SK-N-SH (cell line): ENCODE results near the gene NAA38. TPM values are rescaled to one million over a fixed set of nuclear protein-coding genes. Genes with fewer than 3 reads are reported as not detected.

ENCODE experiments used
- CTCF ChIA-PET: fragments of 300-600, 350-600 bp; formaldehyde crosslinking; extraction: SDS; loops from one replicate; lab custom pipeline; 2021; lab: Yijun Ruan, JAX
- POLR2A ChIA-PET: fragments of 350-600 bp; sonication (Branson Sonifier 250); formaldehyde crosslinking; extraction: SDS; loops from one replicate; lab custom pipeline; 2020; ENCODE audit warnings: antibody characterized with exemption, inconsistent platforms; lab: Yijun Ruan, JAX
- DNase-seq: peaks from one replicate; pipeline ENCODE4 v3.0.0; 2012
- H2AFZ ChIP-seq: fragments of 200-600 bp; sonication (generic); 2 replicates; pipeline ENCODE4 v1.8.1; 2016; ENCODE audit warnings: antibody characterized with exemption, mild to moderate bottlenecking, low read depth
- H3F3A ChIP-seq: fragments of 200-600 bp; sonication (generic); replicated peaks from 2 replicates; pipeline ENCODE3; 2016; ENCODE audit warnings: antibody characterized with exemption, mild to moderate bottlenecking; ENCODE audit not compliant: insufficient read depth
- H3K27ac ChIP-seq, 2 experiments: fragments of 200-500 bp in 1 of 2; fragments of 200-600 bp in 1 of 2; sonication (Bioruptor generic) in 1 of 2; sonication (generic), shearing (Covaris generic) in 1 of 2; 2 replicates each; pipeline versions ENCODE4 v1.5.1 to v1.6.1; 2014 to 2016; ENCODE audit warnings: low read depth in 2 of 2, inconsistent platforms in 1 of 2, low read length in 1 of 2, mild to moderate bottlenecking in 1 of 2, mixed read lengths in 1 of 2
- H3K27me3 ChIP-seq: fragments of 200-600 bp; sonication (generic), shearing (Covaris generic); 2 replicates; pipeline ENCODE4 v1.6.1; 2016; ENCODE audit warnings: mixed run types; ENCODE audit not compliant: insufficient read depth
- H3K36me3 ChIP-seq, 2 experiments: fragments of 200-500 bp in 1 of 2; fragments of 200-600 bp in 1 of 2; sonication (Bioruptor generic) in 1 of 2; sonication (generic) in 1 of 2; replicated peaks in 1 of 2; 2 replicates each; pipeline versions ENCODE3 to v1.5.1; 2014 to 2016; ENCODE audit warnings: low read length in 1 of 2, mild to moderate bottlenecking in 1 of 2; ENCODE audit not compliant: insufficient read depth in 2 of 2, control insufficient read depth in 1 of 2
- H3K4me1 ChIP-seq, 2 experiments: fragments of 200-500 bp in 1 of 2; fragments of 200-600 bp in 1 of 2; sonication (Bioruptor generic) in 1 of 2; sonication (generic), shearing (Covaris generic) in 1 of 2; 2 replicates each; pipeline versions ENCODE4 v1.5.1 to v1.6.1; 2014 to 2016; ENCODE audit warnings: low read depth in 1 of 2, low read length in 1 of 2, mixed run types in 1 of 2; ENCODE audit not compliant: insufficient read depth in 2 of 2, control insufficient read depth in 1 of 2
- H3K4me2 ChIP-seq: fragments of 200-600 bp; sonication (generic), shearing (Covaris generic); 2 replicates; pipeline ENCODE4 v1.6.1; 2017; ENCODE audit warnings: mixed run types
- H3K4me3 ChIP-seq, 2 experiments: fragments of 200-500 bp in 1 of 2; fragments of 200-600 bp in 1 of 2; sonication (Bioruptor generic) in 1 of 2; sonication (generic), shearing (Covaris generic) in 1 of 2; 2 replicates each; pipeline versions ENCODE4 v1.5.1 to v1.8.1; 2014 to 2016; ENCODE audit warnings: low read depth in 2 of 2, inconsistent platforms in 1 of 2, low read length in 1 of 2, mild to moderate bottlenecking in 1 of 2, mixed read lengths in 1 of 2, moderate library complexity in 1 of 2
- H3K79me2 ChIP-seq: fragments of 200-600 bp; sonication (generic); 2 replicates; pipeline ENCODE4 v1.8.1; 2017; ENCODE audit warnings: mild to moderate bottlenecking; ENCODE audit not compliant: insufficient read depth
- H3K9ac ChIP-seq: fragments of 200-600 bp; sonication (generic); 2 replicates; pipeline ENCODE4 v1.6.1; 2017; ENCODE audit warnings: mixed run types
- H3K9me2 ChIP-seq: fragments of 200-600 bp; sonication (generic); 2 replicates; pipeline ENCODE4 v1.6.1; 2017; ENCODE audit warnings: mixed run types
- H3K9me3 ChIP-seq: fragments of 200-600 bp; sonication (generic); 2 replicates; pipeline ENCODE4 v1.6.1; 2017; ENCODE audit warnings: mixed run types, mild to moderate bottlenecking, moderate library complexity
- H4K20me1 ChIP-seq: fragments of 200-600 bp; sonication (generic); 2 replicates; pipeline ENCODE4 v1.6.1; 2017; ENCODE audit warnings: mild to moderate bottlenecking, mixed run types; ENCODE audit not compliant: insufficient read depth
- FOSL2 ChIP-seq: IDR thresholded peaks from 2 replicates; pipeline ENCODE4 v1.4.0; 2012; ENCODE audit warnings: low read depth, mild to moderate bottlenecking, moderate library complexity, borderline replicate concordance
- FOXJ3 ChIP-seq: sonication (generic); formaldehyde crosslinking; IDR thresholded peaks from 2 replicates; pipeline ENCODE4 v1.5.1; 2020; ENCODE audit warnings: mild to moderate bottlenecking, missing genetic modification reagents
- GATA2 ChIP-seq: sonication (generic); formaldehyde crosslinking; IDR thresholded peaks from 2 replicates; pipeline ENCODE4 v1.5.0; 2020; ENCODE audit warnings: mild to moderate bottlenecking, missing genetic modification reagents
- JUND ChIP-seq: IDR thresholded peaks from 2 replicates; pipeline ENCODE4 v1.4.0; 2012
- MAX ChIP-seq: IDR thresholded peaks from 2 replicates; pipeline ENCODE4 v1.4.0; 2012; ENCODE audit warnings: low read depth
- MXI1 ChIP-seq: IDR thresholded peaks from 2 replicates; pipeline ENCODE4 v1.6.1; 2012; ENCODE audit warnings: mild to moderate bottlenecking, low read depth, low read length, improper control_type of control experiment
- NRF1 ChIP-seq: IDR thresholded peaks from 2 replicates; pipeline ENCODE4 v1.6.1; 2012; ENCODE audit warnings: low read depth, mild to moderate bottlenecking, low read length
- RAD21 ChIP-seq: IDR thresholded peaks from 2 replicates; pipeline ENCODE4 v1.6.1; 2012; ENCODE audit warnings: mild to moderate bottlenecking, low read length
- RCOR1 ChIP-seq: fragments of 150-350 bp; IDR thresholded peaks from 2 replicates; pipeline ENCODE4 v1.6.1; 2017; ENCODE audit warnings: antibody characterized with exemption, low read length
- RFX5 ChIP-seq: IDR thresholded peaks from 2 replicates; pipeline ENCODE4 v1.6.1; 2012; ENCODE audit warnings: mild to moderate bottlenecking, improper control_type of control experiment, low read length
- RXRA ChIP-seq: IDR thresholded peaks from 2 replicates; pipeline ENCODE4 v1.4.0; 2012; ENCODE audit warnings: low read depth, mild to moderate bottlenecking, borderline replicate concordance
- SIN3A ChIP-seq: IDR thresholded peaks from 2 replicates; pipeline ENCODE4 v1.6.1; 2012; ENCODE audit warnings: low read depth, mild to moderate bottlenecking, low read length, moderate library complexity, borderline replicate concordance
- SMC3 ChIP-seq: IDR thresholded peaks from 2 replicates; pipeline ENCODE4 v1.6.1; 2012; ENCODE audit warnings: low read depth, low read length, improper control_type of control experiment
- TEAD4 ChIP-seq: IDR thresholded peaks from 2 replicates; pipeline ENCODE4 v1.4.0; 2012; ENCODE audit warnings: mild to moderate bottlenecking, borderline replicate concordance; ENCODE audit not compliant: insufficient read depth
- USF1 ChIP-seq: IDR thresholded peaks from 2 replicates; pipeline ENCODE4 v1.4.0; 2012; ENCODE audit warnings: low read depth, borderline replicate concordance
- WGBS: methylation state at CpG from one replicate; pipeline ENCODE4 v1.1.6; 2017; ENCODE audit warnings: low lambda C conversion rate; 5-methylcytosine and 5-hydroxymethylcytosine counted together
- polyA plus RNA-seq, 3 experiments: library from polyadenylated mRNA; depleted of rRNA; stranded (reverse); fragments of >200 nt; gene quantifications; 2 replicates each; pipeline ENCODE4 v1.2.3, GENCODE V29; 2012
- TF ChIP-seq, protein P1 (sequence below): IDR thresholded peaks from 2 replicates; pipeline ENCODE4 v1.4.0; 2012; ENCODE audit warnings: low read depth, borderline replicate concordance

NAA38 gene
- polyA plus RNA-seq, 1 of the 3 experiments (the other 2 are of a cell fraction), result 202 TPM

DNA sequence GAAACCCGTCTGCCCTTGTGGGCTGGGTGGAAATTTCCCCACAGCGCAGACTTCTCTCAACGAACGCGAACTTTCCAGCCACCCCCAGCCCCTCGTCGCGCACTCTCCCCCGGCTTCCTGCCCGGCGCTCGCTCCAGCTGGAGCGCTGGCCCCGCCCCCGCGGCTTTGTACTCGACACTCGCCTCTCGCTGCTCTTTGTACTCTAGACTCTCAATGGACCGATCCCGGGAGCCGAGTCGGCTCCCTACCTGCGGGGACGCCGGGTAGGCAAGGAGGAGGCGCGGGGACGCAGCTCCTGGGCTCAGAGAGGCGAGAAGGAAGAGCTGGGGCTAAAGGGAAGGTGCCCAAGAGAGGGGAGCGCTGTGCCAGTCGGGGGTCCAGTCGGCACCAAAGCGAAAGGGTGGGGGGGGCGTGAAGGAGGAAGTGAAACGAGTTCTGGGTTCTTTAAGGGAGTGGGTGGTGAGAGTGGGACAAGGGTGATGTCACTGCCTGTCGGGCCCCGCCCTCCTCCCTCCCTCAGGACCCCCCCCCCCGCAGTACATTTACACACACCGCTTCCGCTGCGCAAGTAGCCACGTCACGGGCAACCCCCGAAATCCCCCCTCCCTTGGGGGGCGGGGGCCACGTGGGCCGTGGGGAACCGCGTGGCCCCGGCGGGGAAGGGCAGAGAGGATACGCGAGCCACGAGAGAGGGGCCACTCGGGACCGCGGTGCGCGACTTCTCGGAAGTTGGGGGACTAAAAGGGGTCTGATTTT is 13.6 kb downstream of the NAA38 start:
- H3K9me3 ChIP-seq, result no peaks in the 10 kb centered on the region
- peaks cover 34 to 40% of the 10 kb centered on the region in 2 experiments for H3K4me1 ChIP-seq
- CTCF ChIA-PET, result interaction anchor here (0.6 to 4.1 kb wide), 8 partner anchors 9 to 146 kb away, joined by 3 to 37 read pairs (median 5); partner anchors contain the start of genes KDM6B and NAA38
- 1% methylated on average over 40 of the region's 61 CpGs for WGBS
- peak overlapping the region; percentile 99 for H3K9ac ChIP-seq
- no peaks in the 10 kb centered on the region for H3K27me3 ChIP-seq
- peak overlapping the region; percentile 95 to 100 for H3K27ac ChIP-seq
- H3K36me3 ChIP-seq, result peaks cover 8 to 36% of the 10 kb centered on the region in 2 experiments
- no peak for TF ChIP-seq RAD21
- TF ChIP-seq FOSL2, result no peak
- TF ChIP-seq RFX5, result no peak
- TF ChIP-seq MXI1, result peak; percentile 89
- TF ChIP-seq TEAD4, result no peak
- peak; percentile 13; the same call in 1 of the 2 replicates for TF ChIP-seq SIN3A
- TF ChIP-seq JUND, result no peak
- TF ChIP-seq NRF1, result no peak
- TF ChIP-seq RCOR1, result no peak
- no peak for TF ChIP-seq FOXJ3 (CRISPR knock-in tag)
- peak; percentile 77 for TF ChIP-seq MAX
- TF ChIP-seq SMC3, result no peak
- TF ChIP-seq GATA2 (CRISPR knock-in tag), result no peak
- peak; percentile 61; the same call in 1 of the 2 replicates for TF ChIP-seq USF1
- H2AFZ ChIP-seq, result 0 out of 2 replicates have a peak overlapping the region, but pooled peaks have one; percentile 38
- peaks cover 57% of the 10 kb centered on the region for H3K79me2 ChIP-seq
- peak overlapping the region; percentile 92 for H3K4me2 ChIP-seq
- POLR2A ChIA-PET, result interaction anchor here (2.0 to 2.2 kb wide), 3 partner anchors 9 to 13 kb away, joined by 5 to 19 read pairs (median 9); partner anchors contain the start of genes CYB5D1, KDM6B and NAA38
- DNase-seq, result peak; percentile 84
- peaks cover 47% of the 10 kb centered on the region for H4K20me1 ChIP-seq
- peaks cover 34% of the 10 kb centered on the region for H3F3A ChIP-seq
- peak overlapping the region; percentile 66 to 67 for H3K4me3 ChIP-seq
- H3K9me2 ChIP-seq, result no peaks in the 10 kb centered on the region

DNA sequence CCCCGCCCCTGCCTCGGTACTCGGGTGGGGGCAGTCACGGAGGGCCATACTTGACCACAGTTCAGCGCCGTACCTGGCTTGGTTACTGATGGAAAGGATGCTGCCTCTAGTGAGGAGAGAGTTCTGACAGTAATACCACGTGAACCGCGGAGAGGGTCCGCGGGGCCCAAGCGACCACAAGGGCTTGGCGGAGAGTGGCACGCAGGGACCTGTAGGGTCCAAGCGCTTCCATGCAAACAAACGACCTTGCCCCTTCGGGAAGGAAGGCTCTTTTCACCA is 14.2 kb downstream of the NAA38 start:
- Histone ChIP-seq H3K4me3 (peak overlapping the region; percentile 66 to 67), H3K9ac (peak overlapping the region; percentile 99), H3K79me2 (peaks cover 61% of the 10 kb centered on the region), H3K4me2 (peak overlapping the region; percentile 92), H3F3A (peaks cover 34% of the 10 kb centered on the region), H3K27ac (peak overlapping the region; percentile 95 to 100), H3K36me3 (peaks cover 8 to 33% of the 10 kb centered on the region in 2 experiments), H3K9me3 (no peaks in the 10 kb centered on the region), H4K20me1 (peaks cover 50% of the 10 kb centered on the region), H3K4me1 (peaks cover 36 to 43% of the 10 kb centered on the region in 2 experiments), H2AFZ (no peak overlapping the region), H3K9me2 (no peaks in the 10 kb centered on the region), H3K27me3 (no peaks in the 10 kb centered on the region)
- no peak for DNase-seq
- CTCF ChIA-PET, result interaction anchor here (0.6 to 4.1 kb wide), 7 partner anchors 8 to 147 kb away, joined by 3 to 37 read pairs (median 5); partner anchors contain the start of genes KDM6B and NAA38
- POLR2A ChIA-PET, result interaction anchor here (1.2 to 2.2 kb wide), 3 partner anchors 10 to 16 kb away, joined by 3 to 9 read pairs (median 5); partner anchors contain the start of genes CYB5D1, KDM6B and NAA38
- WGBS, result 1% methylated on average over 16 of the region's 17 CpGs
- TF ChIP-seq RXRA (no peak), JUND (no peak), MXI1 (peak; percentile 46; the same call in 1 of the 2 replicates), TEAD4 (no peak)
- TF ChIP-seq, protein P1, sequence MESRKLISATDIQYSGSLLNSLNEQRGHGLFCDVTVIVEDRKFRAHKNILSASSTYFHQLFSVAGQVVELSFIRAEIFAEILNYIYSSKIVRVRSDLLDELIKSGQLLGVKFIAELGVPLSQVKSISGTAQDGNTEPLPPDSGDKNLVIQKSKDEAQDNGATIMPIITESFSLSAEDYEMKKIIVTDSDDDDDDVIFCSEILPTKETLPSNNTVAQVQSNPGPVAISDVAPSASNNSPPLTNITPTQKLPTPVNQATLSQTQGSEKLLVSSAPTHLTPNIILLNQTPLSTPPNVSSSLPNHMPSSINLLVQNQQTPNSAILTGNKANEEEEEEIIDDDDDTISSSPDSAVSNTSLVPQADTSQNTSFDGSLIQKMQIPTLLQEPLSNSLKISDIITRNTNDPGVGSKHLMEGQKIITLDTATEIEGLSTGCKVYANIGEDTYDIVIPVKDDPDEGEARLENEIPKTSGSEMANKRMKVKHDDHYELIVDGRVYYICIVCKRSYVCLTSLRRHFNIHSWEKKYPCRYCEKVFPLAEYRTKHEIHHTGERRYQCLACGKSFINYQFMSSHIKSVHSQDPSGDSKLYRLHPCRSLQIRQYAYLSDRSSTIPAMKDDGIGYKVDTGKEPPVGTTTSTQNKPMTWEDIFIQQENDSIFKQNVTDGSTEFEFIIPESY, result no peak
